NOMO-1 (cell line): ENCODE results near the gene LRRC51.
"Not testable (repeated sequence)": the region's sequence is repeated elsewhere in the genome, so short reads cannot be mapped to it uniquely, and the experiment has no call there.

Source experiments
- DNase-seq, 2 experiments: peaks; one replicate each; lab custom pipeline; 2025; ENCODE audit not compliant: unreplicated experiment in 2 of 2; lab: John Stamatoyannopoulos, UW

LRRC51 gene

GRCh38 chr11:72136684-72137262 lies 56.1 kb downstream of the LRRC51 start:
- DNase-seq: no peak

DNA sequence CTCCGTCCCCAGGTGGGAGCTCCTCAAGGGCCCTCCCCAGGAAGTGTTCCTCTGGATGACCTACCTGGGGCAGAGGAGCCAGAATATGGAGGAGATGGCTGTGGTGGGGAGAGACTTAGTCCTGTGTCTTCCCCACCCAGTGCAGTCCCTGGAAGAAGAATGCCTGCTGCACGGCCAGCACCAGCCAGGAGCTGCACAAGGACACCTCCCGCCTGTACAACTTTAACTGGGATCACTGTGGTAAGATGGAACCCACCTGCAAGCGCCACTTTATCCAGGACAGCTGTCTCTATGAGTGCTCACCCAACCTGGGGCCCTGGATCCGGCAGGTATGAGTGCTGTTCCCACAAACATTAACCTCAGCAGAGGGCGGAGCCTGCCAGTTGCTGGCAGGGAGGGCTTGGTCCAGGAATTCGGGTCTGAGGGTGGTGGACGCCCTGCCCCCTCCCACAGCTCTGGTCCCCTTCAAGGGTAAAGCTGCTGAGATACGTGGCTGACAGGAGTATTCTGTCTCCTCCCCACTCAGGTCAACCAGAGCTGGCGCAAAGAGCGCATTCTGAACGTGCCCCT lies 58.3 kb downstream of the LRRC51 start:
- DNase-seq: no peak

DNA sequence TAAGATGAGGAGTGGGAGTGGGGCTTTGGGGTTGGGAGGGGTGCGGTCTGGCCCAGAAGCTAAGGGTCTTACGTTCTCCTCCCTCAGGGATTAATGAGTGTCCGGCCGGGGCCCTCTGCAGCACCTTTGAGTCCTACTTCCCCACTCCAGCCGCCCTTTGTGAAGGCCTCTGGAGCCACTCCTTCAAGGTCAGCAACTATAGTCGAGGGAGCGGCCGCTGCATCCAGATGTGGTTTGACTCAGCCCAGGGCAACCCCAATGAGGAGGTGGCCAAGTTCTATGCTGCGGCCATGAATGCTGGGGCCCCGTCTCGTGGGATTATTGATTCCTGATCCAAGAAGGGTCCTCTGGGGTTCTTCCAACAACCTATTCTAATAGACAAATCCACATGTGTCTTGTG lies 58.9 kb downstream of the LRRC51 start:
- DNase-seq: no peak

- DNase-seq: no peak
Observed at GRCh38 chr11:72140661-72141060, 60.0 kb downstream of the LRRC51 start.

GRCh38 chr11:72141066-72141465 lies 60.4 kb downstream of the LRRC51 start:
- DNase-seq: no peak

GRCh38 chr11:72142086-72142485 lies 61.4 kb downstream of the LRRC51 start:
- DNase-seq: not testable (repeated sequence)

DNA sequence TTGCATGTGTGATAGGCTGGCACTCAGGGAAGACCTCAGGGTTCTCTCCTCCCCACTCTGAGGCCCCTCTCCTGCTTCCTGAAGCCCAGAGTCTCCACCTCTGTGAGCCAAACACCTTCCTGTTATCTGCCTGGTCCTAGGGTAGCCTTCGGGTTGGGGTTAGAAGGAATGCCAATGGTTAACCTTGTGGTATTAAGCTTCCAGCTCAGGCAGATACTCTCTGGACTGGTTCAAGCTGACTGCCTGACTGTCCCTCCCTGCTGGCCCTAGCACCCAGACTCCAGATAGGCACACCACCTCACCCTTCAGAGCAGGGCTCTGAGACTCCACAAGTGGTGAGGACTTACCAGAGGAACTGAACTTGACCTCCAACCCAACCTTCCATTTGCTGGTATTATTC lies 61.9 kb downstream of the LRRC51 start:
- not testable (repeated sequence) for DNase-seq

DNA sequence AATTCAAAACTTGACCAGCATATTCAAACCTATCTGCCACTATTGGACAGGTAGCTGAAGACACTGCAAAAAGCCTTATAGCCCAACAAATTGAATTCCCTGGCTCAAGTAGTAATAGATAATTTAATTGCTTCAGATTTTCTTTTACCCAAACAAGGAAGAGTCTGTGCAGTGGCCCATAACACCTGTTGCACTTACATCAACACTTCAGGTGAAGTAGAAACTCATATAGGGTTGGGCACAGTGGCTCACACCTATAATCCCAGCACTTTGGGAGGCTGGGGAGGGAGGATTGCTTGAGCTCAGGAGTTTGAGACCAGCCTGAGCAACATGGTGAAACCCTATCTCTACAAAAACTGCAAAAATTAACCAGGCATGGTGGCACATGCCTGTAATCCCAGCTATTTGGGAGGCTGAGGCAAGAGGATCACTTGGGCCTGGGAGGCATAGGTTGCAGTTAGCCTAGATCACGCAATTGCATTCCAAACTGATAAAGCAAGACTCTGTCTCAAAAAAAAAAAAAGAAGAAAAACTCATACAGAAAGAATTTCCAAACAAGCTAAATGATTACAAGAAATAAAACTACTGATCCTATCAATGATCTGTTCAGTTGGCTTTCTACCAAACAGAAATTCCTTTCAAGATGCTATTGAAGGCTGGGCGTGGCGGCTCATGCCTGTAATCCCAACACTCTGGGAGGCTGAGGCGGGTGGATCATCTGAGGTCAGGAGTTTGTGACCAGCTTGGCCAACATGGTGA lies 64.3 kb downstream of the LRRC51 start:
- DNase-seq: no peak
